HG02798 (cell line): ENCODE measurements around the gene ATP6V0B.

Source experiments
- ATAC-seq: cut with Tn5 transposase; IDR thresholded peaks from one replicate; pipeline ENCODE4 v1.9.1; 2021; ENCODE audit warnings: mild to moderate bottlenecking; ENCODE audit not compliant: unreplicated experiment, poor library complexity

Gene ATP6V0B

GRCh38 chr1:43997295-43997999 lies 22.7 kb downstream of the ATP6V0B start:
- ATAC-seq = no peak

GRCh38 chr1:43998000-43998378 lies 23.2 kb downstream of the ATP6V0B start:
- ATAC-seq = no peak

- no peak for ATAC-seq
Observed at GRCh38 chr1:43999455-43999854, 24.7 kb downstream of the ATP6V0B start.

GRCh38 chr1:44000122-44000665 lies 25.4 kb downstream of the ATP6V0B start:
- ATAC-seq = no peak

- no peak for ATAC-seq
Observed at GRCh38 chr1:44002165-44002564, 27.4 kb downstream of the ATP6V0B start.

- no peak for ATAC-seq
Observed at GRCh38 chr1:44002606-44003157, 27.9 kb downstream of the ATP6V0B start.

- no peak for ATAC-seq
Observed at GRCh38 chr1:44008259-44008658, 33.5 kb downstream of the ATP6V0B start.

GRCh38 chr1:44010935-44011471 lies 36.2 kb downstream of the ATP6V0B start:
- no peak for ATAC-seq

- ATAC-seq = no peak
Observed at GRCh38 chr1:44012404-44012803, 37.6 kb downstream of the ATP6V0B start.

GRCh38 chr1:44012941-44013609 lies 38.3 kb downstream of the ATP6V0B start:
- no peak for ATAC-seq

GRCh38 chr1:44013949-44014348 lies 39.2 kb downstream of the ATP6V0B start:
- ATAC-seq = no peak

- no peak for ATAC-seq
Observed at GRCh38 chr1:44014365-44015104, 39.8 kb downstream of the ATP6V0B start.

GRCh38 chr1:44015206-44015605 lies 40.4 kb downstream of the ATP6V0B start:
- ATAC-seq = no peak

- ATAC-seq = no peak
Observed at GRCh38 chr1:44016041-44016889, 41.5 kb downstream of the ATP6V0B start.

- ATAC-seq = no peak
Observed at GRCh38 chr1:44016890-44017400, 42.2 kb downstream of the ATP6V0B start.

GRCh38 chr1:44019466-44019948 lies 44.7 kb downstream of the ATP6V0B start:
- no peak for ATAC-seq

- ATAC-seq = no peak
Observed at GRCh38 chr1:44020464-44020863, 45.7 kb downstream of the ATP6V0B start.

GRCh38 chr1:44021156-44021555 lies 46.4 kb downstream of the ATP6V0B start:
- no peak for ATAC-seq

GRCh38 chr1:44021581-44022321 lies 47.0 kb downstream of the ATP6V0B start:
- no peak for ATAC-seq
